Testis (tissue), 3 donors: ENCODE measurements around the gene CDH23. TPM values are rescaled to one million over a fixed set of nuclear protein-coding genes. Genes with fewer than 3 reads are reported as not detected.

Experiments
- DNase-seq: peaks from one replicate; pipeline ENCODE4 v3.0.0-alpha.2; 2019
- H3K27ac ChIP-seq, 2 donors: fragments of 200-600 bp; sonication (generic); one replicate each; pipeline ENCODE4 v1.5.1; 2019
- H3K27me3 ChIP-seq: fragments of 200-600 bp; sonication (generic); one replicate; pipeline ENCODE4 v1.5.1; 2019
- H3K36me3 ChIP-seq: fragments of 200-600 bp; sonication (generic); one replicate; pipeline ENCODE4 v1.5.1; 2017; ENCODE audit warnings: low read depth; ENCODE audit errors: missing control alignments
- H3K4me1 ChIP-seq: fragments of 200-600 bp; sonication (generic); one replicate; pipeline ENCODE4 v1.5.1; 2019
- H3K4me3 ChIP-seq, 2 donors: fragments of 200-600 bp; sonication (generic); one replicate each; pipeline ENCODE4 v1.5.1; 2017 to 2019
- H3K9me3 ChIP-seq: fragments of 200-600 bp; sonication (generic); one replicate; pipeline ENCODE4 v1.5.1; 2017
- POLR2A ChIP-seq: fragments of 450-650 bp; IDR thresholded peaks from one replicate; pipeline ENCODE4 v1.6.1; 2017; ENCODE audit warnings: antibody characterized with exemption, mild to moderate bottlenecking, moderate library complexity
- WGBS, 2 donors: methylation state at CpG; one replicate each; pipeline ENCODE4 v1.1.5; 2018; 5-methylcytosine and 5-hydroxymethylcytosine counted together
- intact Hi-C: fragments of 100-400 bp; cut with DNase I; formaldehyde crosslinking; loops from one replicate; pipeline ENCODE4 v1.15.1; 2023; ENCODE audit warnings: low total_unique reads
- polyA plus RNA-seq: library from polyadenylated mRNA; stranded (reverse); fragments of 350-450 nt; fragmentation: Illumina TruSeq; extraction: RNeasy Lipid Tissue Mini Kit (QIAGEN cat#74804); gene quantifications from one replicate; pipeline ENCODE4 v1.2.3, GENCODE V29; 2014; ENCODE audit warnings: low read depth, low replicate concordance; ENCODE audit not compliant: insufficient read depth
- total RNA-seq, 2 donors: library from RNA; depleted of rRNA; stranded (reverse); fragments of >200 nt; gene quantifications; one replicate each; pipeline ENCODE4 v1.2.3, GENCODE V29; 2016
- TF ChIP-seq, protein P1 (sequence below), 3 experiments: fragments of 450-650 bp in 2 of 3; fragments of 200-600 bp in 1 of 3; sonication (generic) in 1 of 3; IDR thresholded peaks; one replicate each; pipeline ENCODE4 v1.5.1; 2016 to 2019; ENCODE audit warnings: antibody characterized with exemption in 3 of 3, mild to moderate bottlenecking in 2 of 3, moderate library complexity in 1 of 3

CDH23 gene
- total and polyA plus RNA-seq, 3 donors from 2014 or later, result 29.8 to 125 (median 81.7) TPM

GRCh38 chr10:71549766-71550533 lies 153.2 kb downstream of the CDH23 start:
- no peak for DNase-seq
- Histone ChIP-seq H3K36me3 (no peaks in the 10 kb centered on the region), H3K4me1 (peaks cover 4% of the 10 kb centered on the region), H3K27ac (no peak overlapping the region), H3K4me3 (no peak overlapping the region), H3K27me3 (no peaks in the 10 kb centered on the region), H3K9me3 (no peaks in the 10 kb centered on the region)
- intact Hi-C loops, result no loop called here
- TF ChIP-seq, protein P1, sequence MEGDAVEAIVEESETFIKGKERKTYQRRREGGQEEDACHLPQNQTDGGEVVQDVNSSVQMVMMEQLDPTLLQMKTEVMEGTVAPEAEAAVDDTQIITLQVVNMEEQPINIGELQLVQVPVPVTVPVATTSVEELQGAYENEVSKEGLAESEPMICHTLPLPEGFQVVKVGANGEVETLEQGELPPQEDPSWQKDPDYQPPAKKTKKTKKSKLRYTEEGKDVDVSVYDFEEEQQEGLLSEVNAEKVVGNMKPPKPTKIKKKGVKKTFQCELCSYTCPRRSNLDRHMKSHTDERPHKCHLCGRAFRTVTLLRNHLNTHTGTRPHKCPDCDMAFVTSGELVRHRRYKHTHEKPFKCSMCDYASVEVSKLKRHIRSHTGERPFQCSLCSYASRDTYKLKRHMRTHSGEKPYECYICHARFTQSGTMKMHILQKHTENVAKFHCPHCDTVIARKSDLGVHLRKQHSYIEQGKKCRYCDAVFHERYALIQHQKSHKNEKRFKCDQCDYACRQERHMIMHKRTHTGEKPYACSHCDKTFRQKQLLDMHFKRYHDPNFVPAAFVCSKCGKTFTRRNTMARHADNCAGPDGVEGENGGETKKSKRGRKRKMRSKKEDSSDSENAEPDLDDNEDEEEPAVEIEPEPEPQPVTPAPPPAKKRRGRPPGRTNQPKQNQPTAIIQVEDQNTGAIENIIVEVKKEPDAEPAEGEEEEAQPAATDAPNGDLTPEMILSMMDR (IDR thresholded peaks at IDR 0.05), result no peak
- TF ChIP-seq POLR2A, result no peak
- 68 to 79% methylated on average over 11 of the region's 11 CpGs for WGBS, 2 donors

DNA sequence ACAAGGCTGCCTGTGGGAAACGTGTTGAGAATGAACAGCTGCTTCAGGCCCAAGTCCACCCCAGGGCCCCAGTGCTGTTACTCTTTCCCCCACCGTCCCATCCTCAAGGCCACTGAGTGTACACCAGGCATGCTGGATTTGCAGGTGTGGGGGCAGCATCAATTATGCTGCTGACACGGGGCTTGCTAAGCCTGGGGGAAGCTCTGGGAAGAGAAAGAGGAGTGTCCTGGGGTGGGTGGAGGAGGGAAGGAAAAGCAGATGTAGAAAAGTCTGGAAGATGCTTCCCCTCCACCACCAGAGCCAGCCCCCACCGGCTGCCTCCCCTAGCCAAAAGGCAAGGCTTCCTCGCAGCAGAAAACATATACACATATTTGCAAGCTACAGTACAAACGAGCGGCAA lies 153.9 kb downstream of the CDH23 start:
- intact Hi-C loops, result no loop called here
- no peak for DNase-seq
- 72 to 73% methylated on average over 7 of the region's 7 CpGs for WGBS, 2 donors
- Histone ChIP-seq H3K36me3 (no peaks in the 10 kb centered on the region), H3K4me1 (peaks cover 4% of the 10 kb centered on the region), H3K27me3 (no peaks in the 10 kb centered on the region), H3K9me3 (no peaks in the 10 kb centered on the region), H3K4me3 (no peak overlapping the region), H3K27ac (no peak overlapping the region)
- TF ChIP-seq, protein P1 (IDR thresholded peaks at IDR 0.05), result no peak
- no peak for TF ChIP-seq POLR2A

DNA sequence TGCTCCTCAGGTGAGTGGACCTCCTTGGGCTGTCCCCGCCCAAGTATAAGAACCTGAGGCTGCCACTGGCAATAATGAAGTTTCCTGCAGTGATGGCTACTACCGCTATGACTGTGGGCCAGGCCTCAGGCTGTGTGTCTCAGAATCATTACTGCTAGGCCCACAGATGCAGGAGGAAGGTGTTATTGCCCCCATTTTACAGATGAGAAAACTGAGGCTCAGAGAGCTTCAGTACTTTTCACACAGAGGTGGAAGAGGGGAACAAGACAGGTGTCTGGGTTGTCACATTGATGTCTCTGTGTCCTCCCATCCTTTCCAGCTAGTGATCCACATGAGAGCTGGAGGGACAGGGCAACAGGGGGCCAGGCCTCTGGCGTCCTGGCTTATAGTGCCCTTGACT lies 155.2 kb downstream of the CDH23 start:
- TF ChIP-seq, protein P1 (IDR thresholded peaks at IDR 0.05), result no peak
- TF ChIP-seq POLR2A, result no peak
- intact Hi-C loops, result no loop called here

DNA sequence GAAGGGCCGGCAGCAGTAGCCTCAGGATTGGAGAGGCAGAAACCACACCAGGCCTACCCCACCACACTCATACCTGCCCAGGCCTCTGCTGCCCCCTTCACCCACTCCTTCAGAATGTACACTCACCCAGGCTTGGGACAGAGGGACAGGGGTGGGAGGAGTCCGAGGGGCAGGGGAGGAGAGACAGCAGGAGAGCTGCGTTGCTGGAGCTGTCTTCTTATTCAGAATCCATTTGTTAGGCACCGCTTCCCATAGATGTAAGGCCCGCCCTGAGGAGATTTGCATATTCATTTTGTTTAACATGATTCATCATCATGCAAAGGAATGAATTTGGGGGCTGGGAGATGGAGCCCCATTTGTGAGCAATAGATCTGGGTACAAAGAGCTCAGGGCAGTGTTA lies 156.7 kb downstream of the CDH23 start:
- Histone ChIP-seq H3K9me3 (no peaks in the 10 kb centered on the region), H3K36me3 (no peaks in the 10 kb centered on the region), H3K27ac (no peak overlapping the region), H3K4me1 (no peaks in the 10 kb centered on the region), H3K27me3 (no peaks in the 10 kb centered on the region), H3K4me3 (no peak overlapping the region)
- WGBS, 2 donors, result 79 to 81% methylated on average over 5 of the region's 5 CpGs
- no peak for TF ChIP-seq POLR2A
- TF ChIP-seq, protein P1 (IDR thresholded peaks at IDR 0.05), result no peak
- no peak for DNase-seq
- intact Hi-C loops, result no loop called here

More for the DNA sequence above, 155.2 kb downstream of the CDH23 start:
- no peak for DNase-seq
- Histone ChIP-seq H3K36me3 (no peaks in the 10 kb centered on the region), H3K9me3 (no peaks in the 10 kb centered on the region), H3K4me1 (peaks cover 4% of the 10 kb centered on the region), H3K27ac (no peak overlapping the region), H3K4me3 (no peak overlapping the region), H3K27me3 (no peaks in the 10 kb centered on the region)
- 95 to 100% methylated on average over 1 to 3 of the region's 3 CpGs for WGBS, 2 donors

- TF ChIP-seq POLR2A, result no peak
- TF ChIP-seq, protein P1 (IDR thresholded peaks at IDR 0.05), result no peak
- 84 to 93% methylated on average over 2 of the region's 2 CpGs for WGBS, 2 donors
- no peak for DNase-seq
- no peaks in the 10 kb centered on the region for H3K27me3 ChIP-seq
- intact Hi-C loops, result no loop called here
- H3K4me3 ChIP-seq, result no peak overlapping the region
- no peaks in the 10 kb centered on the region for H3K9me3 ChIP-seq
- H3K36me3 ChIP-seq, result no peaks in the 10 kb centered on the region
- no peak overlapping the region for H3K27ac ChIP-seq
- no peaks in the 10 kb centered on the region for H3K4me1 ChIP-seq
Measured at GRCh38 chr10:71554671-71555070, 158.0 kb downstream of the CDH23 start.
